NT2/D1 (cell line): ENCODE results near the gene INPP5D.

Experiments used
- SUZ12 ChIP-seq: IDR thresholded peaks from 2 replicates; pipeline ENCODE4 v1.6.1; 2011; ENCODE audit not compliant: insufficient read length, insufficient read depth; ENCODE audit errors: extremely low read depth
- YY1 ChIP-seq: IDR thresholded peaks from 2 replicates; pipeline ENCODE4 v1.6.1; 2011; ENCODE audit not compliant: insufficient read length, insufficient read depth
- ZNF274 ChIP-seq: IDR thresholded peaks from 2 replicates; pipeline ENCODE4 v1.6.1; 2011; ENCODE audit warnings: mild to moderate bottlenecking, low read depth, low read length

DNA sequence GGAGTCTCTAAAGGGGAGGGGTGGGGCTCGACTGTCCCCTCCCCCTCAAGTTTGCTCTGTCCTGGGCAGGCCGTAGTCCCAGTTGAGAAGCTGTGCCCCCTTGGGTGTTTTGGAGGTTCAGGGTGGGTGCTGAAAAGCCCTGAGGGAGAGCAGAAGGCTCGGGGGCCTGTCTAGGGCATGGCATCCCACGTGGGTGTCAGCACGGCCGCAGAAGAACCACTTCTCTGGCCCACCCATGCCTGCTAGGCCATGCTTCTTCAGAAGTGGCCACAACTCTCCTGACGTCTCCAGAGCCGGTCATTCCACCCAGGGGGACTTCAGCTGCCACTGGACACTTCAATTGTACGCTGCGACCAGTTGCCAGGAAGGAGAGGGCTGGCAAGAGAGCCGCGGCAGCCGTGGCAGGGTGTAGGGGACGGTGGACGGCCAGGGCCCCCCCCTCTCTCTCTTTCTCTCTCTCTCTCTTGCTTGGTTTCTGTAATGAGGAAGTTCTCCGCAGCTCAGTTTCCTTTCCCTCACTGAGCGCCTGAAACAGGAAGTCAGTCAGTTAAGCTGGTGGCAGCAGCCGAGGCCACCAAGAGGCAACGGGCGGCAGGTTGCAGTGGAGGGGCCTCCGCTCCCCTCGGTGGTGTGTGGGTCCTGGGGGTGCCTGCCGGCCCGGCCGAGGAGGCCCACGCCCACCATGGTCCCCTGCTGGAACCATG lies at the start of gene INPP5D:
- TF ChIP-seq SUZ12, result no peak
- TF ChIP-seq ZNF274, result no peak
- TF ChIP-seq YY1, result no peak
